GM19099 (cell line): ENCODE results near the gene EPSTI1.

ENCODE experiments used
- POLR2A ChIP-seq: IDR thresholded peaks from 3 replicates; pipeline ENCODE4 v1.6.1; 2011; ENCODE audit warnings: low read depth; ENCODE audit not compliant: insufficient read length; ENCODE audit errors: extremely low read depth

Gene EPSTI1

GRCh38 chr13:42891591-42891990 lies 100.5 kb downstream of the EPSTI1 start:
- TF ChIP-seq POLR2A, result no peak

- TF ChIP-seq POLR2A, result no peak
These were observed 106.7 kb downstream of the EPSTI1 start for GRCh38 chr13:42885325-42885724.

GRCh38 chr13:42883771-42884467 lies 108.1 kb downstream of the EPSTI1 start:
- TF ChIP-seq POLR2A, result no peak

GRCh38 chr13:42883142-42883541 lies 108.9 kb downstream of the EPSTI1 start:
- TF ChIP-seq POLR2A, result no peak

GRCh38 chr13:42880056-42880605 lies 111.9 kb downstream of the EPSTI1 start:
- TF ChIP-seq POLR2A, result no peak

- TF ChIP-seq POLR2A, result no peak
These were observed 113.3 kb downstream of the EPSTI1 start for GRCh38 chr13:42878721-42879120.

- TF ChIP-seq POLR2A, result no peak
These were observed 115.0 kb downstream of the EPSTI1 start for GRCh38 chr13:42876887-42877545.

GRCh38 chr13:42876270-42876714 lies 115.7 kb downstream of the EPSTI1 start:
- no peak for TF ChIP-seq POLR2A

- TF ChIP-seq POLR2A, result no peak
These were observed 116.4 kb downstream of the EPSTI1 start for GRCh38 chr13:42875475-42876269.

- TF ChIP-seq POLR2A, result no peak
These were observed 117.8 kb downstream of the EPSTI1 start for GRCh38 chr13:42874221-42874620.

GRCh38 chr13:42873081-42873480 lies 119.0 kb downstream of the EPSTI1 start:
- TF ChIP-seq POLR2A, result no peak

GRCh38 chr13:42867232-42867631 lies 124.8 kb downstream of the EPSTI1 start:
- TF ChIP-seq POLR2A, result no peak

- no peak for TF ChIP-seq POLR2A
These were observed 126.3 kb downstream of the EPSTI1 start for GRCh38 chr13:42865768-42866102.

- no peak for TF ChIP-seq POLR2A
These were observed 126.9 kb downstream of the EPSTI1 start for GRCh38 chr13:42864952-42865767.

- TF ChIP-seq POLR2A, result no peak
These were observed 131.6 kb downstream of the EPSTI1 start for GRCh38 chr13:42860485-42860884.

- no peak for TF ChIP-seq POLR2A
These were observed 132.3 kb downstream of the EPSTI1 start for GRCh38 chr13:42859760-42860159.
